Astrocyte of the cerebellum (primary cell): ENCODE data around the gene COL6A1.

ENCODE experiments used
- DNase-seq: peaks from one replicate; pipeline ENCODE4 v3.0.0-alpha.2; 2011; ENCODE audit warnings: low read depth
- H3K4me3 ChIP-seq: 2 replicates; pipeline ENCODE4 v1.5.1; 2011; ENCODE audit warnings: mild to moderate bottlenecking, low read depth, low read length, moderate library complexity
- in situ Hi-C: cut with HindIII; loops from 2 replicates; pipeline ENCODE4 v1.10.0; 2017; ENCODE audit warnings: low sequenced_read_pairs
- TF ChIP-seq, protein P1 (sequence below): IDR thresholded peaks from 2 replicates; pipeline ENCODE4 v1.5.1; 2012; ENCODE audit warnings: low read length, low read depth, moderate library complexity, mild to moderate bottlenecking; ENCODE audit errors: missing control alignments

Gene COL6A1

DNA sequence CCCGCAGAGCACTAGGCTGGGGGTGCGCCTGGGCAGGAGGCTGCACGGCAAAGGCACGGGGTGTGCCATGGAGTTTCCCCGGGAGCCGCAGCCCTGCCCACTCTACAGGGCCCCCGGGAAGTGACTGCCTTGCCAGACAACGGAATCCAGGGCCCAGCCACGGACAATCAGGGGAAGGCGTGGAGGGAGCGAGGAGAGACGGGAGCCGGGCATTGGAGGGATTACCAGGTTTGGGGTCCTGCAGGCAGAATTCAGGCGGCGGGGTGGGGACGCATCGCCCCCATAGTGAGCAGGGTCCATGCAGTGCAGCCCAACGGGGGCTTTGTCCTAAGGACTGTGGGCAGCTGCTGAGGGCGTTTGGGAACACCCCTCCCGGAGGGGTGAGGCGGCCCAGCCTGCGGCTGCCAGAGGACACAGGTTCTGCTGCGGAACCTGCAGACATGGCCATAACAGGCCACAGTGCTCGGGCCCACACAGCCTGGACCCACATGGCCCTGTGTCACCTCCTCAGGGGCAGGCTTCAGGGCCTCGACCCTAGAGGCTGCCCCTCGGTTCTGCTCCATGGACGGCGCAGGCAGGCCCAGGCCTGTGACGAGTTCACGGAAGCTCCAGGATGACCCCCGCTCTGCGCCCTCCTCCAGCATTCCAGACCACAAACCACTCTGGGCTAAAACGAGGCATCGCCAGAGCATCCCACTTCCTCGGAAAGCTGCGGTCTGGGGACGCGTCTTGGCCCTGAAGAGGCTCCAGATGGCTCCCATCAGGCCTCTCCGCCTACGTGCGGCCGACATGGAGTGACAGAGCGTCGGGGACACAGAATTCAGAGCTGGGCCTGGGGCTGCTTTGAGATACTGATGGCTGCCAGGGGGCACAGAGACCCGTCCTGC is 54.5 kb downstream of the COL6A1 start:
- in situ Hi-C loops = no loop called here
- TF ChIP-seq, protein P1, sequence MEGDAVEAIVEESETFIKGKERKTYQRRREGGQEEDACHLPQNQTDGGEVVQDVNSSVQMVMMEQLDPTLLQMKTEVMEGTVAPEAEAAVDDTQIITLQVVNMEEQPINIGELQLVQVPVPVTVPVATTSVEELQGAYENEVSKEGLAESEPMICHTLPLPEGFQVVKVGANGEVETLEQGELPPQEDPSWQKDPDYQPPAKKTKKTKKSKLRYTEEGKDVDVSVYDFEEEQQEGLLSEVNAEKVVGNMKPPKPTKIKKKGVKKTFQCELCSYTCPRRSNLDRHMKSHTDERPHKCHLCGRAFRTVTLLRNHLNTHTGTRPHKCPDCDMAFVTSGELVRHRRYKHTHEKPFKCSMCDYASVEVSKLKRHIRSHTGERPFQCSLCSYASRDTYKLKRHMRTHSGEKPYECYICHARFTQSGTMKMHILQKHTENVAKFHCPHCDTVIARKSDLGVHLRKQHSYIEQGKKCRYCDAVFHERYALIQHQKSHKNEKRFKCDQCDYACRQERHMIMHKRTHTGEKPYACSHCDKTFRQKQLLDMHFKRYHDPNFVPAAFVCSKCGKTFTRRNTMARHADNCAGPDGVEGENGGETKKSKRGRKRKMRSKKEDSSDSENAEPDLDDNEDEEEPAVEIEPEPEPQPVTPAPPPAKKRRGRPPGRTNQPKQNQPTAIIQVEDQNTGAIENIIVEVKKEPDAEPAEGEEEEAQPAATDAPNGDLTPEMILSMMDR = no peak
- no peak for DNase-seq
- no peak overlapping the region for H3K4me3 ChIP-seq

DNA sequence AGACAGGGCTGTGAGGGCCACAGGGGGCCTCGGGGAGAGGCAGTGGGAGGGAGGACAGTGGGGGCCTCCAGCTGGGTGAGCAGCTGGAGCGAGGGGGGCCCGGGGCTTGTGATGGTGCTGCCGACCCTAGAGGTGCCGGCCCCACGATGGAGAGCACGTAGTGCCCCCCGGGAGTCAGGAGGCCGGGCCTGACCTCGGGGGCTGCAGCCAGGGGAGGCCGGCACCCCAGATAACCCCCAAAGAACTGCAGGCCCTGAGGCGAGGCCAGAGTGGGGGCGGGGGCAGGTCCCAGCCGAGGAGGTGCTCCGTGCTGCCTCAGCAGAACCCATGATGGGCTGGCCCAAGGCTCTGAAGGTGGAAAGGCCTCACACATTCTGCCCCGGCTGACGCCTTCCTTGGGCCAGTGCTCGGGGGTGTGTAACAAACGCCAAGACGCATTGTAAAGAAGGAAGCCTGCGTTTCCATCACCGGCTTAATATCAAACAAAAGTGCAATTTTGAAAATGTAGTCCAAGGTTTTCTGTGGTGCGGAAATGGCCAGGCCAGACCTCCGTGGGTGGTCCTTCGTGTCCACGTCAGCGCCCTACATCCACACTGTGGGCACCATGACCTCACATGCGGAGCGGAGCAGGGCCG is 55.2 kb downstream of the COL6A1 start:
- in situ Hi-C loops = no loop called here
- TF ChIP-seq, protein P1 = no peak
- DNase-seq = no peak
- H3K4me3 ChIP-seq = no peak overlapping the region

DNA sequence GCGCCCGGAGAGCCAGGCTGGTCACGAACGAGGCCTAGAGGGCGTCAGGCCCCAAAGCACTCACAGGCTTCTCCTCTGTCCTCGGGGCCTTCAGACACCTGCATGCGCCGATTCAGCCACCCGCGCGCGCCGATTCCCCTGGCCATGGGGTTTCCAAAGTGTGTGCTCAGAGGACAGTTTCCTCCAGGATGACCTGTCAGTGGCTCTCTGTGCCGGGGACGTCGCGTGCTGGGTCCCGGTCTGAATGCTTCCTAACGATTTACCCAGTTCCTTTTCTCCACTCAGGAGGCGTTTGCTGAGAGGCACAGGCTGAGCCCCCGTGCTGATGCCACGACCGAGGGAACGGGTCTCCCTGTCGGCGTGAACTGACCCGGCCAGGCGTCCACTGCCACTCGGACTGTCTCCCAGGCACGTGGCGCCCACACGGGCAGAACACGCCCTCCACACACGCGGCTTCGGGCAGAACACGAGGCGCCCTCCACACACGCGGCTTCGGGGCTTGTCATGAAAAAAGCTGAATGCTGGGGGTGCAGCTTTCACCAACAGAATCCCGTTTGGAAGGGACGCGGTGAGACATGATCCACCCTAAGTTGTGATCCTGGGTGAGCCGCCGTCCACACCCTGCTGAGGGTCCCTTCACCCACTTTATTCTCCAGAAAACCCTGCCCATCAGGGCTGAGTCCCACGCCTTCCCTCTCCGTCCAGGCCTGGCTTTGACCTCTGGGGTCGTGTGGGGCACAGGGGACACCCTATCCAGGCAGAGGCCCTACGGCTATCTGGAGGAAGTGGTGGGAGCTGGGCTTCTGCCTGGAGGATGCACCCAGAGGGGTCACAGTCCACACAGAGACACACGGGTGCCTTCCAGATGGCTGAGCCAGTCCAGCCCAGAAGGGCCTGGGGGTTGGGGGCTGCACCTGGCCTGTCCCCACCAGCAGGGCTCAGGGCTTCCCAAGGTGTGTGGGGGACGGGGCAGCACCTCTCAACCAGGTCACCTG is 56.1 kb downstream of the COL6A1 start:
- no peak overlapping the region for H3K4me3 ChIP-seq
- in situ Hi-C loops = no loop called here
- TF ChIP-seq, protein P1 = no peak
- no peak for DNase-seq

DNA sequence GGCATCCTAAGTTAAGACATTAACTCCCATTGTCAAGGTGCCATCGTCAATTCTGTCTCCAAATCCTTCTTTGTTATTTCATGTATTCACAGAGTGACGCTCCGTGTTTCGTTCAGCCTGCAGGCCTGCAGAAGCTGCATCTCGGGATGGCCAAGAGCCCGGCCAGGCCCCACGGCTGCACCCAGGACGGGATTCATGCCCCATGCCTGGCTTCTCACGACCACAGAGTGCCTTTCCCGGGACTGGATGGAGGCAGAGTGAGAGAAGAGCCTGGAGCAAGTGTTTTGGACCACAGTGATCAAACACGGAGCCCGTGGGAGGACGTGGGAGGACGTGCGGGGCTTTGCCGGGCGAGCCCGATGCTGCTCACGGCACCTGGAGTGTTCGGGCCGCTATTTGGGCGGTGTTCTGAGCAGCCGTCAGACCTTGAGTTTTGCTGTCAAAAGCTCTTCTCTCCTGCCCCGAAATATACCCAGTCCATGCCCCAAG is 56.8 kb downstream of the COL6A1 start:
- in situ Hi-C loops = no loop called here
- no peak overlapping the region for H3K4me3 ChIP-seq
- TF ChIP-seq, protein P1 = no peak
- no peak for DNase-seq

DNA sequence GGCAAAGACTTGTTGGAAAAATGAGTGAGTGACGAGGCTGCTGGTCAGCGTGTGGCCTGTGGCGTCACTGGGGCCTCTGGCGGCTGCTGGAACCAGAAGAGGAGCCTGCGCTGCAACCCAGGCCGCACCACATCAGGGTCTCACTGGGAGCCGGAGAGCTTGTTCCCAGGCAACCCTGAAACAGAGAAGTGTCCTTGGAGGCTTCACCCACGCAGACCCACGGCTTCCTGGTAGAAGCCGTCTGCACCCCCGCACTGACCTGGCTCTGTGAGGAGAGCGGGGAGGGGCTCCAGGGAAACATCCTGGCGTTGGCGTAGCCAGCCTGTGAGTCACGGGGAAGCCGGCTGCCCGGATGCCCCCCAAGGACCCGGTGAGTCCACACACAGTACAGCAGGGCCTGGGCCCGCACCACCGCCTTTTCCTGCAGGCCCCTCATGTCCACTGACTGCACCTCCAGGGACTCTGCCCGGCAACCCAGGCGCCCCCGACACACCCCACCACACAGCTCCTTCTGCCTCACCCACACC is 57.4 kb downstream of the COL6A1 start:
- in situ Hi-C loops = no loop called here
- TF ChIP-seq, protein P1 = no peak
- no peak overlapping the region for H3K4me3 ChIP-seq
- peak; percentile 68 for DNase-seq
